H1 (cell line): Measurements from ENCODE around the gene PLAU. TPM values are rescaled to one million over a fixed set of nuclear protein-coding genes. Genes with fewer than 3 reads are reported as not detected.

Experiments used
- CTCF ChIA-PET: fragments of 300-600 bp; sonication (Branson Sonifier 250); formaldehyde crosslinking; loops from one replicate; lab custom pipeline; 2021; ENCODE audit not compliant: partially characterized antibody; lab: Charles Lee
- POLR2A ChIA-PET: fragments of 300-600 bp; sonication (Branson Sonifier 250); formaldehyde crosslinking; loops from one replicate; lab custom pipeline; 2021; ENCODE audit warnings: inconsistent platforms; ENCODE audit not compliant: partially characterized antibody; lab: Charles Lee
- DNase-seq, 2 experiments: peaks; one replicate each; pipeline versions ENCODE4 v3.0.0 to v3.0.0-alpha.2; 2010 to 2022; ENCODE audit warnings: low spot score in 2 of 2, low read depth in 1 of 2, mixed read lengths in 1 of 2
- FAIRE-seq: peaks from 2 replicates; lab custom pipeline; 2011; peaks lifted over from hg19 to GRCh38; lab: Jason Lieb, UNC
- H2AFZ ChIP-seq: 2 replicates; pipeline ENCODE4 v1.8.1; 2012; ENCODE audit warnings: low read length, inconsistent platforms
- H2AK5ac ChIP-seq: 2 replicates; pipeline ENCODE4 v1.6.1; 2013; ENCODE audit warnings: low read depth, low read length
- H2BK120ac ChIP-seq: replicated peaks from 2 replicates; pipeline ENCODE3; 2013; ENCODE audit warnings: low read depth, low read length, inconsistent platforms
- H2BK12ac ChIP-seq: 2 replicates; pipeline ENCODE4 v1.6.1; 2013; ENCODE audit warnings: low read depth, low read length
- H2BK15ac ChIP-seq: 2 replicates; pipeline ENCODE4 v1.6.1; 2013; ENCODE audit warnings: low read length
- H2BK20ac ChIP-seq: 2 replicates; pipeline ENCODE4 v1.6.1; 2013; ENCODE audit warnings: low read length
- H2BK5ac ChIP-seq: 2 replicates; pipeline ENCODE4 v1.6.1; 2013; ENCODE audit warnings: low read depth, low read length
- H3K14ac ChIP-seq: 2 replicates; pipeline ENCODE4 v1.6.1; 2013; ENCODE audit warnings: inconsistent platforms; ENCODE audit not compliant: insufficient read length
- H3K18ac ChIP-seq: 2 replicates; pipeline ENCODE4 v1.6.1; 2013; ENCODE audit warnings: low read length; ENCODE audit errors: extremely low read depth
- H3K23ac ChIP-seq: 2 replicates; pipeline ENCODE4 v1.6.1; 2013; ENCODE audit warnings: inconsistent platforms; ENCODE audit not compliant: insufficient read length
- H3K23me2 ChIP-seq: 2 replicates; pipeline ENCODE4 v1.6.1; 2013; ENCODE audit warnings: low read depth, low read length
- H3K27ac ChIP-seq: 2 replicates; pipeline ENCODE4 v1.6.1; 2011; ENCODE audit warnings: low read depth, low read length, inconsistent platforms
- H3K27me3 ChIP-seq, 4 experiments: replicated peaks in 1 of 4; 1 replicate in 1 of 4; 2 replicates in 3 of 4; pipeline versions ENCODE4 v1.6.1 to v1.8.1; 2011 to 2013; ENCODE audit warnings: low read length in 3 of 4, mild to moderate bottlenecking in 3 of 4, inconsistent platforms in 2 of 4, mixed read lengths in 2 of 4, moderate library complexity in 1 of 4; ENCODE audit not compliant: control insufficient read depth in 3 of 4, insufficient read depth in 3 of 4; ENCODE audit errors: extremely low read depth in 1 of 4
- H3K36me3 ChIP-seq, 4 experiments: 2 replicates each; pipeline versions ENCODE4 v1.6.1 to v1.8.1; 2011 to 2013; ENCODE audit warnings: mild to moderate bottlenecking in 4 of 4, low read length in 3 of 4, moderate library complexity in 2 of 4, control low read depth in 1 of 4, inconsistent platforms in 1 of 4; ENCODE audit not compliant: insufficient read depth in 4 of 4, control insufficient read depth in 2 of 4
- H3K4ac ChIP-seq: replicated peaks from 2 replicates; pipeline ENCODE3; 2013; ENCODE audit warnings: low read length, low read depth, mixed read lengths, inconsistent platforms; ENCODE audit not compliant: insufficient read length
- H3K4me1 ChIP-seq, 4 experiments: replicated peaks in 1 of 4; 1 replicate in 1 of 4; 2 replicates in 3 of 4; pipeline versions ENCODE4 v1.6.1 to v1.8.1; 2011 to 2013; ENCODE audit warnings: low read length in 3 of 4, inconsistent platforms in 2 of 4, mixed read lengths in 1 of 4; ENCODE audit not compliant: insufficient read depth in 4 of 4, control insufficient read depth in 3 of 4
- H3K4me2 ChIP-seq, 2 experiments: 2 replicates each; pipeline versions ENCODE4 v1.6.1 to v1.8.1; 2011 to 2013; ENCODE audit warnings: low read depth in 2 of 2, low read length in 2 of 2, control low read depth in 1 of 2, inconsistent platforms in 1 of 2, mild to moderate bottlenecking in 1 of 2; ENCODE audit not compliant: insufficient read depth in 1 of 2
- H3K4me3 ChIP-seq, 4 experiments: fragments of 200-600, 300-600 bp in 1 of 4; sonication (generic), shearing (Covaris generic), sonication (Bioruptor Twin) in 1 of 4; 2 replicates each; pipeline versions ENCODE4 v1.5.1 to v1.8.1; 2011 to 2016; ENCODE audit warnings: low read length in 4 of 4, low read depth in 3 of 4, control low read depth in 2 of 4, inconsistent platforms in 2 of 4, mild to moderate bottlenecking in 2 of 4, mixed read lengths in 1 of 4, moderate library complexity in 1 of 4; ENCODE audit not compliant: insufficient read depth in 2 of 4; ENCODE audit errors: extremely low read depth in 1 of 4
- H3K56ac ChIP-seq: replicated peaks from 2 replicates; pipeline ENCODE3; 2013; ENCODE audit warnings: low read depth, mild to moderate bottlenecking, mixed read lengths, low read length, inconsistent platforms; ENCODE audit not compliant: insufficient read length
- H3K79me1 ChIP-seq: 2 replicates; pipeline ENCODE4 v1.6.1; 2013; ENCODE audit warnings: low read depth, low read length, control low read depth
- H3K79me2 ChIP-seq, 2 experiments: 2 replicates each; pipeline versions ENCODE4 v1.6.1 to v1.8.1; 2012 to 2013; ENCODE audit warnings: low read length in 2 of 2, mild to moderate bottlenecking in 2 of 2, inconsistent platforms in 1 of 2; ENCODE audit not compliant: insufficient read depth in 2 of 2, control insufficient read depth in 1 of 2
- H3K9ac ChIP-seq, 4 experiments: replicated peaks in 1 of 4; 1 replicate in 1 of 4; 2 replicates in 3 of 4; pipeline versions ENCODE4 v1.6.1 to v1.8.1; 2011 to 2013; ENCODE audit warnings: low read depth in 3 of 4, low read length in 3 of 4, control low read depth in 2 of 4, mild to moderate bottlenecking in 2 of 4, moderate library complexity in 2 of 4, inconsistent platforms in 1 of 4; ENCODE audit errors: extremely low read depth in 1 of 4
- H3K9me3 ChIP-seq, 2 experiments: 2 replicates each; pipeline versions ENCODE4 v1.6.1 to v1.8.1; 2012 to 2013; ENCODE audit warnings: mild to moderate bottlenecking in 2 of 2, moderate library complexity in 2 of 2, control low read depth in 1 of 2, inconsistent platforms in 1 of 2, low read depth in 1 of 2, low read length in 1 of 2, mixed read lengths in 1 of 2; ENCODE audit not compliant: insufficient read depth in 2 of 2
- H4K20me1 ChIP-seq, 2 experiments: replicated peaks in 1 of 2; 2 replicates each; pipeline versions ENCODE3 to v1.8.1; 2011 to 2013; ENCODE audit warnings: inconsistent platforms in 2 of 2, low read length in 2 of 2, mild to moderate bottlenecking in 1 of 2; ENCODE audit not compliant: insufficient read depth in 2 of 2, control insufficient read depth in 1 of 2
- H4K5ac ChIP-seq: 2 replicates; pipeline ENCODE4 v1.6.1; 2013; ENCODE audit warnings: low read length, low read depth, mixed read lengths, inconsistent platforms; ENCODE audit not compliant: insufficient read length
- H4K8ac ChIP-seq: 2 replicates; pipeline ENCODE4 v1.8.0; 2013; ENCODE audit warnings: mild to moderate bottlenecking, moderate library complexity, low read length, inconsistent platforms; ENCODE audit not compliant: insufficient read depth; ENCODE audit errors: extremely low read depth
- H4K91ac ChIP-seq: replicated peaks from 2 replicates; pipeline ENCODE3; 2013; ENCODE audit warnings: low read length, mixed read lengths, inconsistent platforms; ENCODE audit not compliant: insufficient read length
- ASH2L ChIP-seq: fragments of 200-600, 300-600 bp; sonication (generic); IDR thresholded peaks from one replicate; pipeline ENCODE4 v1.7.1; 2017; ENCODE audit warnings: low read length
- CREB1 ChIP-seq: IDR thresholded peaks from 2 replicates; pipeline ENCODE4 v1.6.1; 2012; ENCODE audit warnings: inconsistent platforms
- CTCF ChIP-seq, 3 experiments: IDR thresholded peaks; 1 replicate in 2 of 3; 2 replicates in 1 of 3; pipeline versions ENCODE4 v1.5.1 to v1.6.1; 2011; ENCODE audit warnings: low read length in 3 of 3, mild to moderate bottlenecking in 3 of 3, inconsistent platforms in 2 of 3, low read depth in 1 of 3, moderate library complexity in 1 of 3; ENCODE audit not compliant: insufficient read depth in 1 of 3; ENCODE audit errors: control extremely low read depth in 1 of 3
- JUND ChIP-seq: IDR thresholded peaks from 2 replicates; pipeline ENCODE4 v1.6.1; 2011; ENCODE audit warnings: mild to moderate bottlenecking, improper control_type of control experiment, low read length
- NANOG ChIP-seq: IDR thresholded peaks from 2 replicates; pipeline ENCODE4 v1.6.1; 2011; ENCODE audit warnings: low read length, low read depth, mild to moderate bottlenecking, inconsistent platforms; ENCODE audit not compliant: insufficient read depth, poor library complexity, severe bottlenecking
- RFX5 ChIP-seq: IDR thresholded peaks from 2 replicates; pipeline ENCODE4 v1.6.1; 2011; ENCODE audit warnings: low read depth, low read length, improper control_type of control experiment, borderline replicate concordance
- TCF12 ChIP-seq: IDR thresholded peaks from 2 replicates; pipeline ENCODE4 v1.6.1; 2011; ENCODE audit warnings: low read depth, mild to moderate bottlenecking, low read length
- WGBS, 2 experiments: shearing (Covaris generic) in 1 of 2; methylation state at CpG; one replicate each; pipeline versions ENCODE4 v1.1.6 to v1.1.7; 2013 to 2015; ENCODE audit warnings: low lambda C conversion rate in 2 of 2, mixed read lengths in 2 of 2, inconsistent platforms in 1 of 2, low coverage in 1 of 2, missing lambda C conversion rate in 1 of 2; ENCODE audit not compliant: insufficient replicate concordance in 2 of 2, insufficient coverage in 1 of 2, insufficient read length in 1 of 2; ENCODE audit errors: extremely low coverage in 1 of 2, missing lambda C conversion rate in 1 of 2; 5-methylcytosine and 5-hydroxymethylcytosine counted together
- polyA plus RNA-seq, 7 experiments: library from polyadenylated mRNA; depleted of rRNA in 3 of 7; stranded (reverse) in 5 of 7; unstranded in 2 of 7; fragments of >200 nt in 5 of 7; fragments of 200-250 nt in 2 of 7; gene quantifications; 1 replicate in 5 of 7; 2 replicates in 1 of 7; 4 replicates in 1 of 7; pipeline versions ENCODE4 v1.2.1 to v1.2.3, GENCODE V29; 2011 to 2013; ENCODE audit warnings: missing spikeins in 2 of 7, mixed read lengths in 2 of 7
- total RNA-seq: library from RNA; stranded (reverse); fragmentation: NEBNext Ultra II Directional; extraction: Animal tissue kit (Norgen Biotek cat#: 25700); gene quantifications from 2 replicates; pipeline ENCODE4 v1.2.1, GENCODE V29; 2021
- TF ChIP-seq, protein P1 (sequence below): IDR thresholded peaks from 2 replicates; pipeline ENCODE4 v1.6.1; 2011; ENCODE audit warnings: low read length, improper control_type of control experiment

Gene PLAU
- total and polyA plus RNA-seq, 2 of the 8 experiments (the other 6 are each of a cell fraction or from before 2014, with no cell fraction given): 16.2 to 26.1 TPM

DNA sequence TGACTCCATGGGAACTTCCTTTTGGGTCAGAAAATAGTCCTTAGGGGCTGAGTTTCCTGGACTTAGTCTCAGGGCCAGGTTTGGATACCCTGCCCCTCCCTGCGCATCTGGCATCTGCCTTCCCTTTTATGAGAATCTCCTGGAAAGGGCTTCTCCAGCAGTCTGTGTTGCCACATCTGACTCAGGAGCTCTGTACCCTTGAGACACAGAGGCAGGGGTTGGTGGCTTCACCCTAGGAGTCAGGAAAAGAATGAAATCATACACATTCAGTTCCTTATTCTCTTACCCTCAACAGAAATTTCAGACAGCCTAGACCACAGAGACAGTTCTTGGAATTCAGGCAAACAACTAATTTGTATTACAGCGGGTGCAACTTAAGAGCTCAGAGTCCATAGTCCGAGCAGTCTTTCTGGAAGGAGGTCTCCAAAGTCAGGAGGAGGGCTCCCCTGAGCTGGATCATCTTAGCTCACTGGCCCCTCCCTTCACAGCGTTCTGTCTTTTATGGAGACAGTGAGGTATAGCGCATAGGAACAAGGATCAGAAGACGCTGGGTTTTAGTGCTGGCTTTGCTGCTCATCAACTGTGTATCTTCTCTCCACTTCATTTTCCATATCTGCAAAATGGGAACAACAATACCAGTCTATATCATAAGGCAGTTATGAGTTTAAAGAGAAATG is 3.0 kb upstream of the PLAU start:
- Histone ChIP-seq H4K8ac (no peak overlapping the region), H4K91ac (no peak overlapping the region), H3K4ac (no peak overlapping the region), H2BK12ac (peak overlapping the region; percentile 90; the same call in 1 of the 2 replicates), H2BK5ac (peak overlapping the region; percentile 71; the same call in 1 of the 2 replicates), H3K23me2 (peaks cover 12% of the 10 kb centered on the region; the same call in 1 of the 2 replicates), H3K23ac (no peak overlapping the region), H4K5ac (no peak overlapping the region), H3K4me2 (no peak overlapping the region; a peak in 1 of 4 replicates), H3K79me2 (no peaks in the 10 kb centered on the region), H2AK5ac (peak overlapping the region; percentile 48; the same call in 1 of the 2 replicates), H3K56ac (no peak overlapping the region), H3K27me3 (peaks cover 3 to 19% (median 12%) of the 10 kb centered on the region in 4 experiments; a peak in 6 of 7 replicates), H3K18ac (0 out of 2 replicates have a peak overlapping the region, but pooled peaks have one; percentile 55), H3K9ac (no peak overlapping the region; a peak in 1 of 7 replicates), H4K20me1 (no peaks in the 10 kb centered on the region), H3K27ac (no peak overlapping the region), H2BK20ac (peak overlapping the region; percentile 38), H3K9me3 (no peaks in the 10 kb centered on the region), H2BK120ac (no peak overlapping the region), H3K79me1 (no peaks in the 10 kb centered on the region; the same call in 1 of the 2 replicates), H2AFZ (no peak overlapping the region), H3K4me1 (peaks cover 15 to 24% (median 20%) of the 10 kb centered on the region in 4 experiments), H3K36me3 (no peaks in the 10 kb centered on the region), H3K4me3 (no peak overlapping the region), H2BK15ac (0 out of 2 replicates have a peak overlapping the region, but pooled peaks have one; percentile 1), H3K14ac (no peak overlapping the region)
- ChIA-PET POLR2A (interaction anchor here (0.7 to 4.2 kb wide), 10 partner anchors 9 to 124 kb away, joined by 3 to 23 read pairs (median 6); partner anchors contain the start of gene VCL), CTCF (interaction anchor here (3.1 to 14.8 kb wide), 3 partner anchors 21 to 33 kb away, joined by 17 to 103 read pairs (median 21); no protein-coding TSS in a partner anchor)
- no peak for DNase-seq
- WGBS, 2 experiments: 94% methylated on average over 6 of the region's 6 CpGs; no CpG with 5 or more reads in 1 of the 2 experiments
- no peak for FAIRE-seq
- no peak for TF ChIP-seq ASH2L
- no peak for TF ChIP-seq RFX5
- no peak for TF ChIP-seq CTCF (IDR thresholded peaks at IDR 0.05; ENCODE audit: control extremely low read depth in 1 of 3, insufficient read depth in 1 of 3, low read depth in 1 of 3, low read length in 3 of 3)
- no peak for TF ChIP-seq JUND
- TF ChIP-seq, protein P1, sequence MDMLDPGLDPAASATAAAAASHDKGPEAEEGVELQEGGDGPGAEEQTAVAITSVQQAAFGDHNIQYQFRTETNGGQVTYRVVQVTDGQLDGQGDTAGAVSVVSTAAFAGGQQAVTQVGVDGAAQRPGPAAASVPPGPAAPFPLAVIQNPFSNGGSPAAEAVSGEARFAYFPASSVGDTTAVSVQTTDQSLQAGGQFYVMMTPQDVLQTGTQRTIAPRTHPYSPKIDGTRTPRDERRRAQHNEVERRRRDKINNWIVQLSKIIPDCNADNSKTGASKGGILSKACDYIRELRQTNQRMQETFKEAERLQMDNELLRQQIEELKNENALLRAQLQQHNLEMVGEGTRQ: no peak
- no peak for TF ChIP-seq CREB1
- TF ChIP-seq NANOG: no peak
- TF ChIP-seq TCF12: no peak
